SU-DHL-6 (cell line): ENCODE data around the gene KLF4.

ENCODE experiments used
- CTCF ChIP-seq: fragments of 200-600 bp; sonication (generic); IDR thresholded peaks from one replicate; pipeline ENCODE4 v1.5.1; 2017; ENCODE audit warnings: antibody characterized with exemption, mild to moderate bottlenecking, low read length, moderate library complexity; ENCODE audit not compliant: insufficient read depth, poor library complexity, severe bottlenecking
- EZH2phosphoT487 ChIP-seq: fragments of 200-600 bp; sonication (generic), shearing (Covaris generic); conservative IDR thresholded peaks from 2 replicates; pipeline ENCODE4 v1.6.1; 2018; ENCODE audit warnings: mild to moderate bottlenecking, antibody characterized with exemption, low read length, moderate library complexity, mixed read lengths

GRCh38 chr9:107471552-107471951 is 18.0 kb downstream of the KLF4 start:
- TF ChIP-seq CTCF, result no peak
- TF ChIP-seq EZH2phosphoT487, result no peak
